ENCODE measurements around the gene NRG3.

Gene NRG3

GRCh38 chr10:81874875-81875466, at the start of gene NRG3:
TSS of gene NRG3 (plus strand) at chr10:81875194.
- no peak for TF ChIP-seq POLR2A (IDR thresholded peaks at IDR 0.05; ENCODE audit: low read depth, low read length)
- DNase-seq (ENCODE audit: insufficient read length, low spot score) (no peak), FAIRE-seq (no peak)

GRCh38 chr10:81828251-81828650, 46.7 kb upstream of the NRG3 start:
- FAIRE-seq (no peak), DNase-seq (ENCODE audit: insufficient read length, low spot score) (no peak)
- no peak for TF ChIP-seq POLR2A (IDR thresholded peaks at IDR 0.05; ENCODE audit: low read depth, low read length)

DNA sequence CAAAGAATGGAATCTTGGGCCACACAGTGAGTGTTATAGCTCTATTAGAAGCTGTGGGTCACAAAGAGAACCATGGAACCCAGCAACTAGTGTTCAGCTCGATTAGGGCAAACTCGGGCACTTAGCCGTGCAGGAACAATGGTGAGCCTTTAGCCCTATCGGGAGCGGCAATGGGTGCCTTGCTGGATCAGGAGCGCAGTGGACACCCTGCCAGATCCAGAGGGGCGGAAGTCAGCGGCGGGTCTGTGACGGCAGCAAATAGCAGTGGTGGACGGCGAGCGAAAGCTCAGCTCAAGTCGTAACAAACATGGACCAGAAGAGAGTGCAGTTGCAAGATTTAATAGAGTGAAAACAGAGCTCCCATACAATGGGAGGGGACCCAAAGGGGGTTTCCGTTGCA, 43.9 kb upstream of the NRG3 start:
- no peak for FAIRE-seq
- DNase-seq (ENCODE audit: insufficient read length, low spot score): no peak
- no peak for TF ChIP-seq POLR2A (IDR thresholded peaks at IDR 0.05; ENCODE audit: low read depth, low read length)

- DNase-seq (ENCODE audit: insufficient read length, low spot score): no peak
- FAIRE-seq: no peak
- no peak for TF ChIP-seq POLR2A (IDR thresholded peaks at IDR 0.05; ENCODE audit: low read depth, low read length)
Observed at GRCh38 chr10:81838950-81839349, 36.0 kb upstream of the NRG3 start.

DNA sequence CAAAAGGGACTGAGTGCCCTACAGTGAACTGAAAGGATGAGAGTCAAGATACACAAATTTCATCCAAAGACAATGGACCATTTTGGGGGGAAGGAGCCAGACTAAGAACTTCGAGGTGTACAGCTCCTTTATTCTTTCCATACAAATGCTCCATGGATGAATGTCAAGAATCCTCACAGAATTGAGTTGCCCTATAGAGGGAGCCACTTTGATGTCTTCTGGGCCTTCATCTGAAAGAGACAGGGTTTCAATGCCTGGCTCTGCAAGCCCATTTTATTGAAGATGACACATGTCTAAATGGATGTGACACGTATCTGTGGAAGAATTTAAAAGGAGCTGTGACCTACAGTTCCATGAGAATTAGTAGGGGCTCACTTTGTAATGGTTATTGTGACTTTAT, 32.0 kb upstream of the NRG3 start:
- DNase-seq (ENCODE audit: insufficient read length, low spot score): no peak
- no peak for TF ChIP-seq POLR2A (IDR thresholded peaks at IDR 0.05; ENCODE audit: low read depth, low read length)
- FAIRE-seq: no peak

- no peak for TF ChIP-seq POLR2A (IDR thresholded peaks at IDR 0.05; ENCODE audit: low read depth, low read length)
- no peak for FAIRE-seq
- DNase-seq (ENCODE audit: insufficient read length, low spot score): no peak
Observed at GRCh38 chr10:81847675-81848074, 27.3 kb upstream of the NRG3 start.

DNA sequence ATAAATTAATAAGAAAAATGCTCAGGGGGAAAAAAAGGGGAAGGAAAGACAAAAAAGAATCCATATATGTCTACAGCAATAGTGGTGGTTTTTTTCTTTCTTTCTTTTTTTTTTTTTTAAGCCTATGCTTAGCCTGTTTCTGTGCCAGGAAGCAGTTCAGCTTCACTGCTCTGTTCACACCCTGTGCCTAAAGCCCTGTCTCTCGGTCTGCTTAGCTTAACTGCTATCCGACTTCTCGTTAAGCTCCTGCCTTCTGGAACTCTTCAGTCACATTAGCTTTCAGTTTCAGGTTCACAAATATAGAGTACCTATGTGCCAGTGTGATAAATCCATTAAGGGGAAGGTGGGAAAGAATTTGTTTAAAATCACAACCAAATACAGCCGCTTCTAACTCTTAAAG, 26.5 kb upstream of the NRG3 start:
- FAIRE-seq: no peak
- no peak for DNase-seq (ENCODE audit: insufficient read length, low spot score)
- no peak for TF ChIP-seq POLR2A (IDR thresholded peaks at IDR 0.05; ENCODE audit: low read depth, low read length)

DNA sequence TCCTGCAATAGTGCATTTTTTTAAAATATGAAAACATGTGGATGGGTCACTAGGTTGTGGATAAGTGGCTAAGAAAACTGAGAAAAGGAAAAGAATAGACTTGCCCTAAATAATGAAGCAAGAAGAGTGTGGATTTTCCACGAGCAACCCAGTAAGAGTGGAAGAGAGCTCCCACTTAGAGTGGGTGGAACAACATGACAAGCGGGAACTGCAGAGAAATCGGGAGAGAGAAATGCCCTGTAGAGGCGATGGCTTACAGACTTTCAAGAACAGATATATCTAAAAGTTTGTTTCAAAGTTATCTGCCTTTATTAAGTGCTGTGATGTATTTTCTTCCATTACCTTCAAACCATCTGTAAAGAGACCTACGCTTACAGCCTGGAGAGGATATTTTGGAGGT, 26.1 kb upstream of the NRG3 start:
- no peak for TF ChIP-seq POLR2A (IDR thresholded peaks at IDR 0.05; ENCODE audit: low read depth, low read length)
- FAIRE-seq: no peak

DNA sequence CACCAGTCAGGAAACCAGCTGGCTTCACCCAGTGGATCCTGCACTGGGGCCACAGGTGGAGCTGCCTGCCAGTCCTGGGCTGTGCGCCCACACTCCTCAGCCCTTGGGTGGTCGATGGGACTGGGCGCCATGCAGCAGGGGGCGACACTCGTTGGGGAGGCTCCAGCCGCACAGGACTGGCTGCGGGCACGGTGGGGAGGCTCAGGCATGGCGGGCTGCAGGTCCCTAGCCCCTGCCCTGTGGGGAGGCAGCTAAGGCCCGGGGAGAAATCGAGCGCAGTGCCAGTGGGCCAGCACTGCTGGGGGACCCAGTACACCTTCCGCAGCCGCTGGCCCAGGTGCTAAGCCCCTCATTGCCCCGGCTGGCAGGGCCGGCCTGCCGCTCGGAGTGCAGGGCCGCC, 12.4 kb upstream of the NRG3 start:
- no peak for FAIRE-seq
- TF ChIP-seq POLR2A (IDR thresholded peaks at IDR 0.05; ENCODE audit: low read depth, low read length): no peak

More for the DNA sequence above, 26.1 kb upstream of the NRG3 start:
- DNase-seq (ENCODE audit: insufficient read length, low spot score): no peak

DNA sequence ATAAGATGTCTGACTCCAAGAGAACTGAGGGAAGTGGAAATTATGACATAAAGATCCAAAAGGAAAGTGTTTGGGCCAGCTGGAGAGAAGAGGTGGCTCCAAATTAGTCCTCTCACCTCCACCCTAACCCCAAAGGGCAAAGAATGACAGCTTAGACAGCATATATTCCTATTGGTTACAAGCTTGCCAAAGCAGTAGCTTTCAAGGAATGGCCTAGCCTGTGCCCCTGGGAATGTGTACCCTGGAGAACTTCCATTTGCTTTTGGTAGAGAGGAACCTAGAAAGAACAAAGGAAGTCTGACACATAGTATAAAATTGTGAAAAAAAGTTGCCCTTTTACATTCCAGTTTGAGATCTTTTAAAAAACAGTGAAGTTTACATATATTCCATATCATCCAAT, 11.2 kb upstream of the NRG3 start:
- FAIRE-seq (no peak), DNase-seq (ENCODE audit: insufficient read length, low spot score) (no peak)
- no peak for TF ChIP-seq POLR2A (IDR thresholded peaks at IDR 0.05; ENCODE audit: low read depth, low read length)

More for the DNA sequence above, 12.4 kb upstream of the NRG3 start:
- no peak for DNase-seq (ENCODE audit: insufficient read length, low spot score)

DNA sequence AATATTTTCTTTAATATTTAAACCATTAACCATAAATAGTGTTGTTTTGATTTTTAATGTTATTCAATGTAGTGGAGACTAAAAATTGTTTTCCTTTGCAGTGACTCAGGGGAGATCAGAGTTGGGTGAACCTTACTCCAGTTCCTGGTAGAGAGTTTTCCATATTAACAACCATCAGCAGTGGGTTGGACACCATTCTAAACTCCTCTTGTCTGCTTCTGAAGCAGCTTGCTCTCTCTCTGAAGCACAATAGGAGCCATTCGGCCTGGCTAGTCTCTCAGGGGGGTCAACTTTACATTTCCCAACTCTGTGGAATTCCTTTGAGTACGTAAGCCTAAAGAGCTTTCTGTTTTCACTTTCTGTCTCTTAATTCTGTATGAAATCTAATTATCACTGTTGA, 9.4 kb upstream of the NRG3 start:
- TF ChIP-seq POLR2A (IDR thresholded peaks at IDR 0.05; ENCODE audit: low read depth, low read length): no peak
- FAIRE-seq (no peak), DNase-seq (ENCODE audit: insufficient read length, low spot score) (no peak)

DNA sequence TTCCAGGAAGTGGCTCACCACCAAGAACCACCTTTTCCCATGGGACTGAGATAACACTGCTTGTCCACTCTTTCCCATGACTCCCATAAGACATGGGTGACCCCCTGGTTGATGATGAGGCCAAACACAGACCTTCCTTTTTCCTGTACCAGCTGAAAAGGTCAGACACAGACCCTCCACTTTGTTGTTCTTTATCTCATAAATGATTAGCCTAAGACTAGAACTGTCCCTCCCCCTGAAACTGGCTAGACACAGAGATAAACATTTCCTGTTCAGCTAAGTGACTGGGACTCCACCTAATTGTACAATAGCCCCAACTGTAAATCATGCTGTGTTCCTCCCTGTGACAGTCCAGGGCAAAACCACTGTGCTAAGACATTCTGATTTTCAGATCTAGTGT, 8.2 kb upstream of the NRG3 start:
- FAIRE-seq (no peak), DNase-seq (ENCODE audit: insufficient read length, low spot score) (no peak)
- TF ChIP-seq POLR2A (IDR thresholded peaks at IDR 0.05; ENCODE audit: low read depth, low read length): no peak

GRCh38 chr10:81870472-81870871, 4.5 kb upstream of the NRG3 start:
- no peak for DNase-seq (ENCODE audit: insufficient read length, low spot score)
- TF ChIP-seq POLR2A (IDR thresholded peaks at IDR 0.05; ENCODE audit: low read depth, low read length): no peak
- FAIRE-seq: no peak

GRCh38 chr10:81871558-81871957, 3.4 kb upstream of the NRG3 start:
- FAIRE-seq: no peak
- no peak for TF ChIP-seq POLR2A (IDR thresholded peaks at IDR 0.05; ENCODE audit: low read depth, low read length)
- DNase-seq (ENCODE audit: insufficient read length, low spot score): no peak

GRCh38 chr10:81872206-81872862, 2.7 kb upstream of the NRG3 start:
- FAIRE-seq: no peak

More at GRCh38 chr10:81872206-81872862, 2.7 kb upstream of the NRG3 start:
- DNase-seq (ENCODE audit: insufficient read length, low spot score): no peak
- no peak for TF ChIP-seq POLR2A (IDR thresholded peaks at IDR 0.05; ENCODE audit: low read depth, low read length)
